Choroid plexus epithelial cell (primary cell): ENCODE results near the gene LMTK3.
A peak's percentile ranks its signal among the peaks of the same experiment; 100 is the strongest.

Source experiments
- DNase-seq: peaks from one replicate; pipeline ENCODE4 v3.0.0-alpha.2; 2010; ENCODE audit warnings: low read depth
- H3K4me3 ChIP-seq: 2 replicates; pipeline ENCODE4 v1.5.1; 2011; ENCODE audit warnings: low read depth, mild to moderate bottlenecking, control low read depth, low read length, moderate library complexity
- CTCF ChIP-seq: conservative IDR thresholded peaks from 2 replicates; pipeline ENCODE4 v1.5.1; 2011; ENCODE audit warnings: low read depth, mild to moderate bottlenecking, control low read depth, inconsistent platforms, low read length, moderate library complexity

The LMTK3 gene

DNA sequence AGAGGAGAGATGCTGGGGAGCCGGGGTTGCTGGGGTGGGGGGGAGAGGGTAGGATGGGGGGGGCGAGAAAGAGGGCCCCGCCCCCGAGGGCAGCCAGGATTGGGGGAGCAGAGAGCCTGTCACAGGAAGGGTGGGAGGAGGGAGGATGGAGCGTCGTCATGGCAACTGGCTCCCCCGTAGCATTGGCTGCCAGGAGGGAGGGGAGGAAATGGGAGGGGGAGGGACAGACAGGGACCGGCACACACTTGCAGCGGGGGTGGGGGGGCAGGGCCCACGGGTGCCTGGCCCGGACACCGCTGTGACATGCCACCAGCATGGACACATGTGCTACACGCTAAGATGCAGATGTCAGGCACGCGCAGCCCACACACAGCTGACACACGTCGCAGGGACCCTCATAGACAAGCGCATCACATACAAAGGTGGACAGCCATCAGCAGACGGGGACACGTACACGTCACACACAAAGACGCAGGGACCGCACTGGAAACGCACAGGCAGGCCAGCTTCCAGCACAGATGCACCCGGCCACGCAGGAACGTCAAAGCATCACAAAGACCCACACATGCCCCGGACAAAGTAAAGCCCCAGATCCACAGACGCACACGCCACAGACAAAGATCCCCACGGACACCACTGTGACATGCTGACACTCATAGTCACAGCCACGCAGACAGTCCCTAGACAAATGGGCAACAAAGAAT is at the start of gene LMTK3:
Gene LMTK3 (minus strand): TSS at position 36 of the 704 bp plus-strand sequence. CDS start 259 bp downstream, outside the sequence.
- no peak within 1 kb of the TSS for H3K4me3 ChIP-seq
- TF ChIP-seq CTCF: no peak
- DNase-seq: no peak

- no peak for TF ChIP-seq CTCF
- no peak overlapping the region for H3K4me3 ChIP-seq
- DNase-seq: no peak
Measured at GRCh38 chr19:48561412-48561811, 49.8 kb upstream of the LMTK3 start.

DNA sequence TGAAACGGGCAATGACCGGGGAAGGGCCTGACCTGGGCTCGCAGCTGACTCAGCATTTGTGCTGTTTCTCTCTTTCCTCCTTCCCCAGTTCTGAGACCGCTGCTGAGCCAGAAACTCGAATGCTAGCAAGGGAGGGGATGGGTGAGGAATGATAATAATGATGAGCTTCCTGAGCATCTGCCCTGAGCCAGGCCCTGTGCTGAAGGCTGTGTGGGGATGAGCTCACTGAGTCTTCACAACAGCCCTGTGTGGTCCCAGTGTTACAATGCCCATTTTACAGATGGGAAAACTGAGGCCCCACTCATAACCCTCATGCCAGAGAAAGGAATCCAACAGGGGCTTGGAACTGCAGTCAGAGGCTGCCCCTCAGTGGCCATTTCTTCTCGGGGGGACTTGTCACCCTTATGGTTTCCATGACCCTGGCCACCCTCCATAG is 48.5 kb upstream of the LMTK3 start:
- peak; percentile 16 for TF ChIP-seq CTCF
- no peak overlapping the region for H3K4me3 ChIP-seq
- DNase-seq: no peak

DNA sequence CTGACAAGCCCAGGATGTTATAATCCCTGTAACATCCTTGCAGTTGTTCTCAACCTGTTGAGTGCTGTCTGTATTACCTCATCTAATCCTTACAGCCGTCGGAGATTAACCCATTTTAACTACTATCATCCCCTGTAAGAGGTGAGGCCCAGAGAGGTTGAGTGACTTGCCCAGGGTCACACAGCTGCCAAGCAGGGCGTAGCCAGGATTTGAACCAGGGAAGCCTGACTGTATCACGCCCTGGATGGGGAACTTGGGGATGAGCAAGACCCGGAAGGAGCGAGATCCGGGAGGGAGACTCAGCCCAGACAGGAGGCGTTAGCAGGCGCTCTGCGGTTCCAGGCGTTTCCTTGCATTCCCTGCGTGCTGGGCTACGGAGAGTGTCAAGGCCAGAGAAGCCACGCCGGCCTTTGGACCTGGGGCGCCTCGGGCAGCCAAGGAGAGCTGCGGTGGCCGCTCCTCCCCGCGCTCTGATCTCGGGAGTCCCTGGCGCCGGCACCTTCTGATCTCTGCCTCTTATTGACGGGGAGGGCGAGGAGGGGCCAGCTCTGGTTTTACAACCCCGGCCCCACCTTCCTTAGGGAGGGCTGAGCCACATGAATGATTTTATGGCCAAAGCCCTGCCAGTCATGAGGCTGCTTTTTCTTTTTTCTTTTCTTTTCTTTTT is 46.5 kb upstream of the LMTK3 start:
- TF ChIP-seq CTCF: no peak

GRCh38 chr19:48556825-48557224 is 45.2 kb upstream of the LMTK3 start:
- H3K4me3 ChIP-seq: no peak overlapping the region
- no peak for TF ChIP-seq CTCF
- DNase-seq: no peak

More for the DNA sequence above, 46.5 kb upstream of the LMTK3 start:
- DNase-seq: peak; percentile 45
- peak overlapping the region; percentile 41 for H3K4me3 ChIP-seq

DNA sequence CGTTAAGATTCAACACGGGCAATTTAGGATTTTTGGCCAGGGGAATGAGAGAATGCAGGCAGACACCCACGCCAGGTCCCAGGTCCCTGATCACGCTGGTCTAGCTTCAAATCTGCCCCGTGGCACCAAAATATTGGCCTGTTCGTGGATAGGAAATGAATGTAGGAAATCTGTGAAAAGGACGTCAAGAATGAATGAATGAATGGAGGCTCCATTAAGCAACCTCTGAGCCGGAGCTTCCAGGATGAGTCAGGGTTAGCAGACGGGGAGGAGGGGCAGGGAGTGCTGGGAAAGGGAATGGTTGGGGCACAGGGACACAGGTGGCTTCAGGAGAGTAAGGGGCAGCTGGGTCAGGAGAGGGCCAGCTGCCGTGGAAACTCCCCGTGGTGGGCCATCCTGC is 44.5 kb upstream of the LMTK3 start:
- no peak for TF ChIP-seq CTCF
- H3K4me3 ChIP-seq: no peak overlapping the region
- DNase-seq: peak; percentile 55
